C4-2B (cell line): ENCODE data around the gene FCRL2.

Source experiments
- H3K27ac ChIP-seq: fragments of 450-650 bp; 2 replicates; pipeline ENCODE4 v1.5.1; 2017
- CTCF ChIP-seq: fragments of 450-650 bp; conservative IDR thresholded peaks from 2 replicates; pipeline ENCODE4 v1.5.1; 2017; ENCODE audit warnings: mild to moderate bottlenecking
- ZFX ChIP-seq: fragments of 450-650 bp; IDR thresholded peaks from 2 replicates; pipeline ENCODE4 v1.6.1; 2017

FCRL2 gene

GRCh38 chr1:157799996-157800395 is 23.1 kb upstream of the FCRL2 start:
- TF ChIP-seq ZFX (no peak), CTCF (no peak)
- H3K27ac ChIP-seq, result no peak overlapping the region

GRCh38 chr1:157798211-157798610 is 21.3 kb upstream of the FCRL2 start:
- H3K27ac ChIP-seq, result no peak overlapping the region
- TF ChIP-seq ZFX (no peak), CTCF (no peak)

- no peak for TF ChIP-seq CTCF
- TF ChIP-seq ZFX, result no peak
- no peak overlapping the region for H3K27ac ChIP-seq
These were observed 8.3 kb upstream of the FCRL2 start for GRCh38 chr1:157785248-157785647.

- H3K27ac ChIP-seq, result no peak overlapping the region
- TF ChIP-seq ZFX (no peak), CTCF (no peak)
These were observed 7.9 kb upstream of the FCRL2 start for GRCh38 chr1:157784801-157785200.

- H3K27ac ChIP-seq, result no peak overlapping the region
- TF ChIP-seq ZFX (no peak), CTCF (no peak)
These were observed 6.0 kb upstream of the FCRL2 start for GRCh38 chr1:157782931-157783330.

- no peak for TF ChIP-seq CTCF
- no peak for TF ChIP-seq ZFX
- H3K27ac ChIP-seq, result no peak overlapping the region
These were observed 4.1 kb upstream of the FCRL2 start for GRCh38 chr1:157781048-157781447.

GRCh38 chr1:157775101-157775870 is 1.6 kb downstream of the FCRL2 start:
- TF ChIP-seq CTCF, result no peak
- TF ChIP-seq ZFX, result no peak
- no peak overlapping the region for H3K27ac ChIP-seq
